Upper lobe of right lung (tissue), 1 donor: ENCODE results near the gene SMAD1. TPM values are rescaled to one million over a fixed set of nuclear protein-coding genes. Genes with fewer than 3 reads are reported as not detected.
"Not testable (repeated sequence)": the region's sequence is repeated elsewhere in the genome, so short reads cannot be mapped to it uniquely, and the experiment has no call there.

Source experiments
- ATAC-seq: fragments of 200-7000 bp; cut with Tn5 transposase; one replicate; pipeline ENCODE4 v1.9.1; 2020; ENCODE audit warnings: mild to moderate bottlenecking, moderate library complexity
- DNase-seq: peaks from one replicate; pipeline ENCODE4 v3.0.0-alpha.2; 2020
- H3K27ac ChIP-seq: fragments of 200-600 bp; one replicate; pipeline ENCODE4 v1.8.0; 2022
- H3K27me3 ChIP-seq: fragments of 200-600 bp; one replicate; pipeline ENCODE4 v1.8.0; 2022; ENCODE audit warnings: mild to moderate bottlenecking
- H3K36me3 ChIP-seq: fragments of 200-600 bp; one replicate; pipeline ENCODE4 v1.8.0; 2022
- H3K4me1 ChIP-seq: fragments of 200-600 bp; one replicate; pipeline ENCODE4 v1.8.0; 2022
- H3K4me3 ChIP-seq: fragments of 200-600 bp; one replicate; pipeline ENCODE4 v1.8.0; 2022; ENCODE audit warnings: mild to moderate bottlenecking
- H3K9me3 ChIP-seq: fragments of 200-600 bp; one replicate; pipeline ENCODE4 v1.8.0; 2022
- CTCF ChIP-seq: fragments of 200-600 bp; IDR thresholded peaks from one replicate; pipeline ENCODE4 v1.8.0; 2022; ENCODE audit warnings: antibody characterized with exemption
- intact Hi-C: fragments of 100-400 bp; cut with DNase I; formaldehyde crosslinking; loops from one replicate; pipeline ENCODE4 v1.11.0; 2022
- total RNA-seq: library from RNA; stranded (reverse); fragmentation: NEBNext Ultra II Directional; extraction: Animal tissue kit (Norgen Biotek cat#: 25700); gene quantifications from one replicate; pipeline ENCODE4 v1.2.1, GENCODE V29; 2021
- donor health status: DM: no; HTN: yes; CAD: no; lungs with severe emphysema.

SMAD1 gene
- total RNA-seq, 1 donor from 2014 or later, result 23.9 TPM

GRCh38 chr4:145587088-145587754 lies 105.6 kb downstream of the SMAD1 start:
- Histone ChIP-seq H3K4me1 (no peaks in the 10 kb centered on the region), H3K4me3 (no peak overlapping the region), H3K27ac (no peak overlapping the region), H3K27me3 (no peaks in the 10 kb centered on the region), H3K9me3 (no peaks in the 10 kb centered on the region), H3K36me3 (no peaks in the 10 kb centered on the region)
- ATAC-seq, result no peak
- no peak for TF ChIP-seq CTCF
- DNase-seq, result no peak
- intact Hi-C loops, result no loop called here

GRCh38 chr4:145589381-145589780 lies 107.7 kb downstream of the SMAD1 start:
- H3K36me3 ChIP-seq, DNase-seq, ATAC-seq, H3K27me3 ChIP-seq, H3K9me3 ChIP-seq, H3K4me1 ChIP-seq, H3K27ac ChIP-seq, intact Hi-C loops, H3K4me3 ChIP-seq: not testable (repeated sequence)

GRCh38 chr4:145589916-145590702 lies 108.5 kb downstream of the SMAD1 start:
- Histone ChIP-seq H3K36me3 (no peaks in the 10 kb centered on the region), H3K9me3 (no peaks in the 10 kb centered on the region), H3K27ac (no peak overlapping the region), H3K27me3 (no peaks in the 10 kb centered on the region), H3K4me3 (no peak overlapping the region), H3K4me1 (no peaks in the 10 kb centered on the region)
- intact Hi-C loops, result no loop called here
- DNase-seq (no peak), ATAC-seq (no peak)
- TF ChIP-seq CTCF, result no peak

- ATAC-seq (no peak), DNase-seq (no peak)
- Histone ChIP-seq H3K9me3 (no peaks in the 10 kb centered on the region), H3K36me3 (no peaks in the 10 kb centered on the region), H3K4me1 (no peaks in the 10 kb centered on the region), H3K27ac (no peak overlapping the region), H3K27me3 (peaks cover 6% of the 10 kb centered on the region), H3K4me3 (no peak overlapping the region)
- intact Hi-C loops, result no loop called here
- no peak for TF ChIP-seq CTCF
These were observed 120.6 kb downstream of the SMAD1 start for GRCh38 chr4:145602129-145602760.

- H3K36me3 ChIP-seq, result no peaks in the 10 kb centered on the region
- no peak for ATAC-seq
- intact Hi-C loops, result no loop called here
- no peak for DNase-seq
- no peaks in the 10 kb centered on the region for H3K9me3 ChIP-seq
- H3K4me1 ChIP-seq, result no peaks in the 10 kb centered on the region
- H3K27me3 ChIP-seq, result peaks cover 6% of the 10 kb centered on the region
- H3K4me3 ChIP-seq, result no peak overlapping the region
- no peak for TF ChIP-seq CTCF
- no peak overlapping the region for H3K27ac ChIP-seq
These were observed 124.3 kb downstream of the SMAD1 start for GRCh38 chr4:145605941-145606340.

Other genes with a start within 250 kb of the SMAD1 start
- gene MMAA, start 137.5 kb downstream of the SMAD1 start, total RNA-seq, result 11.9 TPM
- gene C4orf51, start 198.3 kb downstream of the SMAD1 start, total RNA-seq, result not detected